Activated CD4-positive, alpha-beta T cell treated with anti-CD3 and anti-CD28 coated beads, Interleukin-2, amount 50 U/mL, for 24 hours (primary cell): ENCODE measurements around the gene AIDA.
A peak's percentile ranks its signal among the peaks of the same experiment; 100 is the strongest.
"Not testable (repeated sequence)": the region's sequence is repeated elsewhere in the genome, so short reads cannot be mapped to it uniquely, and the experiment has no call there.

Source experiments
- DNase-seq, 2 donors: peaks; one replicate each; pipeline ENCODE4 v3.0.0-alpha.2; 2020; ENCODE audit warnings: low read depth in 1 of 2, low spot score in 1 of 2

Gene AIDA

DNA sequence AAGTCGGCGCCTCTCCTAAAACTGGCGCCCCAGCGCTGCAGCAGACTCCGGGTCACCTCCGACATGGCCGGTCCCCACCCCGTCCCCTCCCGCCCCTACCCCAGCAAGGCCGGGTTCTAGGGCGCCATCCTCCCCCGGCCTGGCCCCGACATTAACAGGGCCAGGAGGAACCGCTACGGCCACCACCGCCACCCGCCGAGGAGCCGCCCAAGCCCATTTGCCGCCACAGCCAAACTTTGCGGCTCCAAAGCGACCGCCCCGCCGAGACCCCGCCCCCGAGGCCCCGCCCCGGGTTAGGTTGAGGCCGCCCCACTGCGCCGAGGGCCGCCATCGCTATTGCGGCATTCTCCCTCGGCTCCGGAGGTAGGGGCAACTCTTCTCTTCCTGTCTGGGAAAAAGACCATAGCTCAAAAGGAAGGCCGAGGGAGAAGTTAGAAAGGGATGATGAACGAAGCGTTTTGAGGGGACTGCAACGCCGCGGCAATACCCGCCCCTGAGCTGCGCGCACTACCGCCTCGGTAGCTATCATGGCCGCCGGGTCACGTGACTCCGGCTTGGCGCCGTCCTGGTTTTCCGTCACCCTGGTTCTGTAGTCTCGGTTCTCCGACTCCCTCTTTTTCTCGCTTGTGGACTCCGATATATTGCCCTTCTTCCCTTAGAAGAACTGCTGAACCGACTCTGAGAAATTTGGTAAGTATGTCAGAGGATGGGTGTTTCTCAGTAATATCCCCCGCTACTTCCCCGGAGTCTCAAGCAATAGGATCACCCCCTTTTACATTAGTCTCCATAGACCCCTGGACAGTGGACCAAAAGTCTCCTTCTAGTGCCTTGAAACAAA, at the start of gene AIDA, which contains the start of gene BROX:
AIDA (minus strand) TSS at position 239 of the 838 bp plus-strand sequence; CDS start at position 65, 174 bp downstream.
BROX (plus strand) TSS at position 312 of the 838 bp plus-strand sequence. CDS start 3,136 bp downstream, outside the sequence.
- DNase-seq: peak; percentile 92 to 95

GRCh38 chr1:222761083-222761482, 48.8 kb upstream of the AIDA start:
- DNase-seq: no peak

DNA sequence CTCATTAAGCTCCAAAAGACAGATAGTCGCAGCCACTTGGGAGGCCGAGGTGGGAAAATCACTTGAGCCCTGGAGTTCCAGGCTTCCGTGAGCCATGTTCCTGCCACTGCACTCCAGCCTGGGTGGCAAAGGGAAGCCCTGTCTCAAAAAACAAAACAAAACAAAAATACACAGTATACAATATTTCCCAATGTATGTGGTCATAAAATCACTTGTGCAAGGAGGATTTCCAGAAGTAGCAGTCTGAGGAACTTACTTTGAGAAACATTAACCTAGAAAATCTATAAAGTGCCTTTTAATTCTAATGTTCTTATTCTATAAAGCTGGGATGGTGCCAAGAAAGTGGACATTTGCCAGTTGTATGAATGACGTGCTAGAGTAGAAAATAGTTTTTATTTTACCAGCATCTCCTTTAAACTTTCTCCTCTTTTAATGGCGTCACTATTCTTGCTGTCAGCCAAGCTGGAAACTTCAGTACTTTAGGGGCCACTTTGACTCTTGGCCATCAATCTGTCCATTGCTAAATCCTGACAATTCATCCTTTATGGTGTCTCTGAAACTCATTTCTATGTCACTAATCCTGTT, 47.3 kb upstream of the AIDA start:
- DNase-seq: no peak

DNA sequence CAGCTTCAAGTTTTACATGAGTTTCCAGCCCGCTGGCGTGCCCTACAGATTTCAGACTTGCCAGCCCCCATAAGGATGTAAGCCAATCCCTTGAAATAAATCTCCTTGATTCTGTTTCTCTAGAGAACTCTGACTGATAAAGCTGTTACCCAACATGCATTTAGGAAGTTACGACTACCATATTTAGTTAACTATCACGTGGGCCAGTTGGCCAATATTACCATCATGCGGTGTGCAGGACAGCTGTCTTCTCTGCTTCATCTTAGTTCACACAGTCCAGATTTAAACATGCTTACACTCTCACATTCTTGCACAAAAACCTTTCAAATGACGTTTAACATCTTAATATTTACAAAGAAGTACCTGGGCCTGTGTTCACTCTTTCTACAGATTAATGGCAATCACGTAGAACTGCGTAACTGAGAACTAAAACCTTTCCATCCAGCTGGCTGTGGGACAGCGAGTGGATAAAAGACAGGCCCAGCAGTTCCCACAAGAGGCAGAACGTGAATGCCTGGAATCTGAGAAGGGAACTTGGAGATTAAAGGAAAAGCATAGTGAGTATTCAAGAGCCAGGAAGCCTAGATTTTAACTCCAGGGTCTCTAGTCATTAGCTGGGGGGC, 45.5 kb upstream of the AIDA start:
- no peak for DNase-seq

GRCh38 chr1:222754366-222755139, 42.3 kb upstream of the AIDA start:
- DNase-seq: no peak

DNA sequence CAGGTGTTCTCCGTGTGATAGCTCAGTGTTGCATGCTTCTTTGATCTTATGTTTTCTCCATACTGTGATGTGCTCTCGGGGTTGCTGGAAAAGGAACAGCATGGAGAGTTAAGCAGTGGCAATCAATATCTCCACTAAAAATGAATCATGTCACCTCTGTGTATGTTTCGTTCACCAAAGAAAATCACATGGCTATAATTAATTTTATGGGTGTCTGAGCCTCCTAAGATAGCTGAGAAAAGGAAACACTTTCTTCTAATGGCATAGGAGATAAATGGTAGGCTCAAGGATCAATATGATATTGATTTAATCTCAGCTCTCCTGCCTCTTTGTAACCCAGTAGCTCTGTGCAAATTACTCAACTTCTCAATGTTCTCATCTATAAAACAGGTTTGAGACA, 39.0 kb upstream of the AIDA start:
- DNase-seq: no peak

- DNase-seq: no peak
Measured at GRCh38 chr1:222750651-222751050, 38.4 kb upstream of the AIDA start.

GRCh38 chr1:222749927-222750326, 37.6 kb upstream of the AIDA start:
- no peak for DNase-seq

DNA sequence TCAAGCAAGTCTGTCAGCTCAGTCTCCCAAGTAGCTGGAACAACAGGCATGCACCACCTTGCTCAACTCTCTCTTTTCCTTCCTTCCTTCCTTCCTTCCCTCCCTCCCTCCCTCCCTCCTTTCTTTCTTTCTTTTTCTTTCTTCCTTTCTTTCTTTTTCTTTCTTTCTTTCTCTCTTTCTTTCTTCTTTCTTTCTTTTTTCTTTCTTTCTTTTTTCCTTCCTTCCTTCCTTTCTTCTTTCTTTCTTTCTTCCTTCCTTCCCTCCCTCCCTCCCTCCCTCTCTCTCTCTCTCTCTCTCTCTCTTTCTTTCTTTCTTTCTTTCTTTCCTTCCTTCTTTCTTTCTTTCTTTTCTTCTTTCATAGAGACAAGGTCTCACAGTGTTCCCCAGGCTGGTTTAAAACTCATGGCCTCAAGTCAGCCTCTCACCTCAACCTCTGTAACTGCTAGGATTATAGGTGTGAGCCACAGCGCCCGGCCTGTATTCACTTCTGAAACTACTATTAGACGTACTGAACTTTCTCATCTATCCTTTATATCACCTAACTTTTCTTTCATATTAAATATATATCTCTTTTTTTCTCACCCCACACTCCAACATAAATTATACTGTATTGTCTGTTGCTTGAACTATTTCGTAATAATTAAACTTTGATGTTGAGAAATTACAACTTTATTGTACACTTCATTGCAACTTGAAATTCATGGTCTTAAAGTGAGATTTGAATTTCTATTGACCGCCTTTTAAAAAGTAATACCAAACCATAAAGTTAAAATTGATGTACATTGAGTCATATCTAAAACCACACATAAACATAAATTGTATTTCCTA, 29.6 kb upstream of the AIDA start:
- DNase-seq: not testable (repeated sequence)

DNA sequence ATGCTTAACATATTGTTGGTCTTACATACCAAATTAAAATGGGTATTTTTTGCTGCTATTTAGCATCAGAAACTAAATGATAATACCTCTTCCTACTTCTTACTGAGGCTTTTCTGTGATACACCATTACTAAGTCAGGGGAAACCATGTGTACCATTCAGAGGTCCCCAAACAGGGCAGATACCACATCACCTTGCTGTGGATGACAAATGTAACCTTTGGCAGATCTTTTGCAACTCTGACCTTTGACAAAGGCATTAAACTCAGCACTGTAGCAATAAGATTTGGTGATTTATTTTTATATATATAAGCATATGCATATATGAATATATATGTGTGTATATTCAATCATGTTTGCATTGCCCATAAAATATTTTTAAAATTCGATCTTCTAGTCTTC, 27.6 kb upstream of the AIDA start:
- no peak for DNase-seq

GRCh38 chr1:222739465-222739864, 27.2 kb upstream of the AIDA start:
- DNase-seq: no peak

DNA sequence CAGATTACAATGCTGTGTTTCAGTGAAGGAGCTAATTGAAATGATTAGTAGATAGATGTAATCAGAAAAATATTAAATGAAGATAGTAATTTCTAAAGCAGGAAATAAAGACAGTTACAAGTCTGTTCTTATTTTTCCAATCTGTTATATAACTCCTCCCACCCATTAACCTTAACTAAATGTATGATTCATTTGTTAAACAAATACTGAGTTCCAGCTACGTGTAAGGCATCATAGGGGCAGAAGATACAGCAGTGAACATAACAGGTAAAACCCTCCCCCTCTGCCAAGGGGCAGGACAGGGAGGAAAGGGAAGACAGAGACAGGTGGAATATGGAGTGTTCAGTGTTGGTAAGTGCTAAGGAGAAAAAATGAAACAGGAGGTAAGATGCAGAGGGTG, 24.7 kb upstream of the AIDA start, which contains the start of gene FAM177B:
FAM177B (plus strand) TSS at position 231 of the 400 bp plus-strand sequence. CDS start 9,344 bp downstream, outside the sequence.
- DNase-seq: no peak

- no peak for DNase-seq
Measured at GRCh38 chr1:222736470-222736869, 24.2 kb upstream of the AIDA start.

- no peak for DNase-seq
Measured at GRCh38 chr1:222734740-222735139, 22.4 kb upstream of the AIDA start.

GRCh38 chr1:222732216-222733159, 20.2 kb upstream of the AIDA start:
- no peak for DNase-seq

DNA sequence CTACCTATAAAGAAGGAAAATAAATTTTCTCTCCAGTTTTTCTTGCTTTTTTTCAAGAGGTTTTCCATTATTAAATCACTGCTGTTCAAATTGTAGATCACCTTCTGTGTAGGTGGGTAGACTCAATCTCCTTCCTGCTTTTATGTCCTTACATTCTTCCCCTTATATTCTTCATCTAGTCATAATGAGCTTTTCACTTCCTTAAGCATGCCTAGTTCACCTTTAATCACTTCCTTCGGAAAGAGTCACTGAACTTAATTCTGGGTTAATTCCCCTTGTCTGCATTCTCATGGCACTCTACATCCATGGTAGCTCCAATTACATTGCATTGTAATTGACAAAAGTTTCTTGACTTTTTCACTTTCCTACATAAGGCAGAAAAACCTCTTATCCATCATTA, 18.6 kb upstream of the AIDA start:
- DNase-seq: no peak

DNA sequence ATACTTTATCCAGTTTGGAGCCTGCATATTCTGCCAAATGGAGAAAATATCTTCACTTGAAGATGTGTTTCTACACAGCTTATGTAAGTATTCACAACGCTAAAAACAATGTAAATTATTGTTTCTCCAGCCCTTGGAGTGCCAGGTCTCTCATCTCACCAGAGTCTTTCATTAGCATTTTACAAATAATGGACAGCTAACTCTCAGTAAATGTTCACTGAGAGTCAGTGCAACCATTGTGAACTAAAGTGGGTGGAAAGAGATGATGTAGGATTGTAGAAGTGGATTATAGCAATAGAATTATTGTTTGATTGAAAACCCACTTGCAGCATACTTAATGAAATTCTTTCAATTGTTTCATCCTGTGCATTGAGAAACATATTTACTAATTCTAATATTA, 16.5 kb upstream of the AIDA start:
- DNase-seq: no peak

DNA sequence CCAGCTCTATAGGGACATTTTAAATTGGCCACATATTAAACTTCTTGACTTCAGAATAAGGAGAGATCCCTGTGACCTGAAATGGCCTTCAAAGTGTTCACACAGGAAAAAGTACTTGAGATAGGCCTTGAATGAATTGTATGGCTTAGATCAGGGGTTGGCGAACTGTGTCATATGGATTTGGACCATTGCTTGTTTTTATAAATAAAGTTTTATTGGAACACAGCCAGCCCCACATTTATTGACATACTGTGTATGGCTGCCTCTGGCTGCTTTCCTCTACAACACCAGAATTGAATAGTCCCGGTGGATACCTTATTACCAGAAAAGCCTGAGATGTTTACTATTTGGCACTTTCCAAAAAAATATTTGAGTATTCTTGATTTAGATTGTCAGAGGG, 4.1 kb upstream of the AIDA start:
- DNase-seq: no peak
